H9 (cell line): ENCODE measurements around the gene HIPK2. TPM values are rescaled to one million over a fixed set of nuclear protein-coding genes. Genes with fewer than 3 reads are reported as not detected.
A peak's percentile ranks its signal among the peaks of the same experiment; 100 is the strongest.

Source experiments
- DNase-seq: peaks from one replicate; pipeline ENCODE4 v3.0.0-alpha.2; 2017
- H2AFZ ChIP-seq: one replicate; pipeline ENCODE4 v1.6.1; 2013; ENCODE audit warnings: mild to moderate bottlenecking, low read length, control low read depth, moderate library complexity
- H2AK5ac ChIP-seq: 2 replicates; pipeline ENCODE4 v1.6.1; 2013; ENCODE audit warnings: low read length, control low read depth, mixed read lengths; ENCODE audit not compliant: insufficient read length
- H2BK120ac ChIP-seq: one replicate; pipeline ENCODE4 v1.6.1; 2013; ENCODE audit warnings: low read depth, mild to moderate bottlenecking, low read length, control low read depth, inconsistent platforms; ENCODE audit not compliant: poor library complexity, severe bottlenecking
- H2BK12ac ChIP-seq: 2 replicates; pipeline ENCODE4 v1.6.1; 2013; ENCODE audit warnings: low read length, control low read depth, mixed read lengths, low read depth; ENCODE audit not compliant: insufficient read length
- H2BK15ac ChIP-seq: 2 replicates; pipeline ENCODE4 v1.6.1; 2013; ENCODE audit warnings: low read depth, low read length, control low read depth
- H2BK20ac ChIP-seq: one replicate; pipeline ENCODE4 v1.6.1; 2013; ENCODE audit warnings: low read depth, mild to moderate bottlenecking, low read length, control low read depth, inconsistent platforms; ENCODE audit not compliant: poor library complexity, severe bottlenecking
- H2BK5ac ChIP-seq: 2 replicates; pipeline ENCODE4 v1.6.1; 2013; ENCODE audit warnings: low read length, control low read depth, mixed read lengths; ENCODE audit not compliant: insufficient read length
- H3K14ac ChIP-seq: 2 replicates; pipeline ENCODE4 v1.6.1; 2013; ENCODE audit warnings: low read length, control low read depth; ENCODE audit not compliant: insufficient read depth
- H3K18ac ChIP-seq: 2 replicates; pipeline ENCODE4 v1.6.1; 2013; ENCODE audit warnings: low read depth, mild to moderate bottlenecking, mixed read lengths, low read length, control low read depth; ENCODE audit not compliant: insufficient read length
- H3K23ac ChIP-seq: 2 replicates; pipeline ENCODE4 v1.6.1; 2013; ENCODE audit warnings: low read length, control low read depth, mixed read lengths, low read depth; ENCODE audit not compliant: insufficient read length
- H3K23me2 ChIP-seq: 2 replicates; pipeline ENCODE4 v1.6.1; 2013; ENCODE audit warnings: low read depth, mild to moderate bottlenecking, mixed read lengths, low read length, control low read depth; ENCODE audit not compliant: insufficient read length, poor library complexity, severe bottlenecking
- H3K27ac ChIP-seq: 2 replicates; pipeline ENCODE4 v1.5.1; 2013; ENCODE audit warnings: low read length, control low read depth, mixed read lengths, low read depth; ENCODE audit not compliant: insufficient read length
- H3K27me3 ChIP-seq: 2 replicates; pipeline ENCODE4 v1.6.1; 2013; ENCODE audit warnings: low read length, control low read depth, inconsistent platforms; ENCODE audit not compliant: insufficient read depth
- H3K4ac ChIP-seq: 2 replicates; pipeline ENCODE4 v1.6.1; 2013; ENCODE audit warnings: low read depth, mild to moderate bottlenecking, control low read depth, inconsistent platforms, low read length, moderate library complexity
- H3K4me1 ChIP-seq: 2 replicates; pipeline ENCODE4 v1.6.1; 2013; ENCODE audit warnings: low read length, control low read depth, inconsistent platforms; ENCODE audit not compliant: insufficient read depth
- H3K4me2 ChIP-seq: 2 replicates; pipeline ENCODE4 v1.6.1; 2013; ENCODE audit warnings: low read length, control low read depth, mixed read lengths; ENCODE audit not compliant: insufficient read length, insufficient read depth
- H3K56ac ChIP-seq: 2 replicates; pipeline ENCODE4 v1.6.1; 2013; ENCODE audit warnings: low read depth, mild to moderate bottlenecking, mixed read lengths, low read length, control low read depth; ENCODE audit not compliant: insufficient read length
- H3K79me1 ChIP-seq: 2 replicates; pipeline ENCODE4 v1.6.1; 2013; ENCODE audit warnings: low read depth, mild to moderate bottlenecking, moderate library complexity, low read length, control low read depth, inconsistent platforms; ENCODE audit not compliant: insufficient read depth, poor library complexity, severe bottlenecking
- H3K79me2 ChIP-seq: 2 replicates; pipeline ENCODE4 v1.6.1; 2013; ENCODE audit warnings: low read length, control low read depth, inconsistent platforms; ENCODE audit not compliant: insufficient read depth
- H3K9ac ChIP-seq: 2 replicates; pipeline ENCODE4 v1.6.1; 2013; ENCODE audit warnings: low read length, control low read depth, mixed read lengths; ENCODE audit not compliant: insufficient read length; ENCODE audit errors: extremely low read depth
- H3K9me3 ChIP-seq: one replicate; pipeline ENCODE4 v1.6.1; 2013; ENCODE audit warnings: low read depth, low read length, inconsistent platforms; ENCODE audit not compliant: control insufficient read depth
- H3T11ph ChIP-seq: one replicate; pipeline ENCODE4 v1.6.1; 2013; ENCODE audit warnings: mild to moderate bottlenecking, low read length, control low read depth, inconsistent platforms
- H4K20me1 ChIP-seq: one replicate; pipeline ENCODE4 v1.6.1; 2013; ENCODE audit not compliant: control insufficient read depth, insufficient read length, insufficient read depth
- H4K5ac ChIP-seq: 2 replicates; pipeline ENCODE4 v1.6.1; 2013; ENCODE audit warnings: low read depth, mild to moderate bottlenecking, mixed read lengths, low read length, control low read depth; ENCODE audit not compliant: insufficient read length
- H4K8ac ChIP-seq: replicated peaks from 2 replicates; pipeline ENCODE4 v1.6.1; 2013; ENCODE audit warnings: low read length, control low read depth, mixed read lengths, low read depth; ENCODE audit not compliant: insufficient read length
- H4K91ac ChIP-seq: 2 replicates; pipeline ENCODE4 v1.6.1; 2013; ENCODE audit warnings: low read depth, mild to moderate bottlenecking, moderate library complexity, mixed read lengths, low read length, control low read depth; ENCODE audit not compliant: insufficient read length
- H3K27ac Mint-ChIP-seq, 3 experiments: 2 replicates in 2 of 3; 3 replicates in 1 of 3; pipeline ENCODE4 v1.8.0; 2020 to 2021; ENCODE audit warnings: mixed read lengths in 3 of 3, mild to moderate bottlenecking in 1 of 3, moderate library complexity in 1 of 3
- H3K27me3 Mint-ChIP-seq: 2 replicates; pipeline ENCODE4 v1.8.0; 2021; ENCODE audit warnings: low read depth, mild to moderate bottlenecking, moderate library complexity, mixed read lengths
- H3K36me3 Mint-ChIP-seq, 3 experiments: 2 replicates in 2 of 3; 3 replicates in 1 of 3; pipeline ENCODE4 v1.8.0; 2020 to 2021; ENCODE audit warnings: low read depth in 3 of 3, mixed read lengths in 3 of 3; ENCODE audit not compliant: insufficient read depth in 1 of 3
- H3K4me1 Mint-ChIP-seq, 2 experiments: 2 replicates each; pipeline ENCODE4 v1.8.0; 2020; ENCODE audit warnings: mixed read lengths in 2 of 2
- H3K4me3 Mint-ChIP-seq, 2 experiments: 2 replicates in 1 of 2; 3 replicates in 1 of 2; pipeline ENCODE4 v1.8.0; 2020 to 2021; ENCODE audit warnings: mild to moderate bottlenecking in 2 of 2, mixed read lengths in 2 of 2, moderate library complexity in 1 of 2
- H3K9me3 Mint-ChIP-seq, 2 experiments: 2 replicates in 1 of 2; 3 replicates in 1 of 2; pipeline ENCODE4 v1.8.0; 2020; ENCODE audit warnings: mild to moderate bottlenecking in 2 of 2, mixed read lengths in 2 of 2, moderate library complexity in 1 of 2
- CTCF ChIP-seq: fragments of 200-600 bp; sonication (generic); conservative IDR thresholded peaks from 3 replicates; pipeline ENCODE4 v1.8.0; 2021; ENCODE audit warnings: antibody characterized with exemption, mild to moderate bottlenecking
- WGBS: extraction: QIAGEN DNeasy Blood & Tissue Kit; methylation state at CpG from one replicate; pipeline ENCODE4 v1.1.7; 2013; ENCODE audit warnings: missing lambda C conversion rate, low lambda C conversion rate, mixed read lengths; ENCODE audit not compliant: insufficient read length; ENCODE audit errors: extremely low coverage; 5-methylcytosine and 5-hydroxymethylcytosine counted together
- total RNA-seq: library from RNA; stranded (reverse); gene quantifications from 2 replicates; pipeline ENCODE4 v1.2.1, GENCODE V29; 2021

HIPK2 gene
- total RNA-seq, 1 experiment from 2014 or later, result 21.9 TPM

GRCh38 chr7:139714163-139714901, 63.5 kb downstream of the HIPK2 start:
- no peaks in the 10 kb centered on the region for H3K9me3 Mint-ChIP-seq
- no peak overlapping the region for H2AFZ ChIP-seq
- no peak overlapping the region for H3K23ac ChIP-seq
- H3K56ac ChIP-seq, result no peak overlapping the region
- H2BK12ac ChIP-seq, result no peak overlapping the region
- H4K8ac ChIP-seq, result no peak overlapping the region
- TF ChIP-seq CTCF, result no peak
- peak overlapping the region in 1 of 2 experiments; percentile 43; a peak in 1 of 5 replicates for H3K4me3 Mint-ChIP-seq
- H3K27ac Mint-ChIP-seq, result peak overlapping the region; percentile 17 to 66 (median 59); a peak in 4 of 7 replicates
- H3K27me3 Mint-ChIP-seq, result no peaks in the 10 kb centered on the region
- H3K4me1 Mint-ChIP-seq, result peaks cover 51% of the 10 kb centered on the region in 2 experiments
- no peak overlapping the region for H3K14ac ChIP-seq
- H3K27me3 ChIP-seq, result no peaks in the 10 kb centered on the region
- no peaks in the 10 kb centered on the region for H3K79me1 ChIP-seq
- no CpG with 5 or more reads among the region's 23 CpGs for WGBS
- no peak overlapping the region for H3K18ac ChIP-seq
- H2BK20ac ChIP-seq, result no peak overlapping the region
- H4K20me1 ChIP-seq, result no peaks in the 10 kb centered on the region
- H3K9ac ChIP-seq, result no peak overlapping the region
- no peaks in the 10 kb centered on the region for H3K79me2 ChIP-seq
- H3K4me1 ChIP-seq, result peaks cover 15% of the 10 kb centered on the region
- H2BK15ac ChIP-seq, result no peak overlapping the region
- H3K9me3 ChIP-seq, result no peaks in the 10 kb centered on the region
- H2AK5ac ChIP-seq, result no peak overlapping the region
- no peaks in the 10 kb centered on the region for H3K23me2 ChIP-seq
- no peak overlapping the region for H4K5ac ChIP-seq
- no peak overlapping the region for H2BK5ac ChIP-seq
- H2BK120ac ChIP-seq, result no peak overlapping the region
- DNase-seq, result peak; percentile 51
- H3K27ac ChIP-seq, result no peak overlapping the region
- no peak overlapping the region for H3K4ac ChIP-seq
- no peak overlapping the region for H3K4me2 ChIP-seq
- H4K91ac ChIP-seq, result no peak overlapping the region
- H3K36me3 Mint-ChIP-seq, result peaks cover 20 to 27% (median 27%) of the 10 kb centered on the region in 3 experiments
- H3T11ph ChIP-seq, result no peak overlapping the region
